Liver (tissue), 9 donors: ENCODE results near the gene CATSPERZ. TPM values are rescaled to one million over a fixed set of nuclear protein-coding genes. Genes with fewer than 3 reads are reported as not detected.

ENCODE experiments used
- DNase-seq: peaks from one replicate; pipeline ENCODE4 v3.0.0-alpha.2; 2017; ENCODE audit warnings: low spot score
- H3K27ac ChIP-seq, 2 donors: one replicate each; pipeline ENCODE4 v1.7.0; 2013; ENCODE audit warnings: inconsistent platforms in 2 of 2, low read length in 2 of 2, control low read depth in 1 of 2, low read depth in 1 of 2, mild to moderate bottlenecking in 1 of 2
- H3K27me3 ChIP-seq, 4 donors: one replicate each; pipeline versions ENCODE4 v1.6.1 to v1.7.0; 2013; ENCODE audit warnings: low read length in 3 of 4, inconsistent platforms in 1 of 4, mild to moderate bottlenecking in 1 of 4, moderate library complexity in 1 of 4; ENCODE audit not compliant: control insufficient read depth in 4 of 4, insufficient read depth in 4 of 4
- H3K36me3 ChIP-seq, 4 donors: one replicate each; pipeline versions ENCODE4 v1.6.1 to v1.7.0; 2013; ENCODE audit warnings: low read length in 3 of 4, mild to moderate bottlenecking in 3 of 4, low read depth in 1 of 4, moderate library complexity in 1 of 4; ENCODE audit not compliant: control insufficient read depth in 4 of 4, insufficient read depth in 3 of 4
- H3K4me1 ChIP-seq, 4 donors: one replicate each; pipeline versions ENCODE4 v1.6.1 to v1.7.0; 2013; ENCODE audit warnings: low read length in 3 of 4, mild to moderate bottlenecking in 3 of 4, moderate library complexity in 1 of 4; ENCODE audit not compliant: control insufficient read depth in 4 of 4, insufficient read depth in 4 of 4
- H3K4me3 ChIP-seq, 3 donors: one replicate each; pipeline versions ENCODE4 v1.6.1 to v1.7.0; 2013; ENCODE audit warnings: low read length in 3 of 3, control low read depth in 1 of 3, low read depth in 1 of 3, mild to moderate bottlenecking in 1 of 3
- H3K9ac ChIP-seq, 2 donors: one replicate each; pipeline ENCODE4 v1.7.0; 2013; ENCODE audit warnings: low read length in 2 of 2, mild to moderate bottlenecking in 2 of 2, moderate library complexity in 2 of 2, control low read depth in 1 of 2, low read depth in 1 of 2
- H3K9me3 ChIP-seq, 4 donors: one replicate each; pipeline versions ENCODE4 v1.6.1 to v1.7.0; 2013; ENCODE audit warnings: low read length in 3 of 4; ENCODE audit not compliant: control insufficient read depth in 4 of 4
- EGR1 ChIP-seq, 2 donors: IDR thresholded peaks; 2 replicates each; pipeline ENCODE4 v1.6.1; 2016 to 2018; ENCODE audit warnings: antibody characterized with exemption in 2 of 2, low read depth in 2 of 2
- FOXA1 ChIP-seq: IDR thresholded peaks from 2 replicates; pipeline ENCODE4 v1.6.1; 2016; ENCODE audit warnings: antibody characterized with exemption
- FOXA2 ChIP-seq: IDR thresholded peaks from 2 replicates; pipeline ENCODE4 v1.6.1; 2016; ENCODE audit warnings: antibody characterized with exemption
- GABPA ChIP-seq, 2 donors: IDR thresholded peaks in 1 of 2; conservative IDR thresholded peaks in 1 of 2; 2 replicates each; pipeline ENCODE4 v1.6.1; 2016; ENCODE audit warnings: antibody characterized with exemption in 2 of 2, mild to moderate bottlenecking in 1 of 2, moderate library complexity in 1 of 2
- HNF4A ChIP-seq, 2 donors: conservative IDR thresholded peaks; 2 replicates each; pipeline ENCODE4 v1.6.1; 2016; ENCODE audit warnings: antibody characterized with exemption in 2 of 2, mild to moderate bottlenecking in 2 of 2
- HNF4G ChIP-seq: IDR thresholded peaks from 2 replicates; pipeline ENCODE4 v1.6.1; 2016; ENCODE audit warnings: antibody characterized with exemption
- JUND ChIP-seq, 2 donors: IDR thresholded peaks; 2 replicates each; pipeline ENCODE4 v1.6.1; 2016; ENCODE audit warnings: antibody characterized with exemption in 2 of 2
- NR2F2 ChIP-seq: IDR thresholded peaks from 2 replicates; pipeline ENCODE4 v1.6.1; 2016; ENCODE audit warnings: antibody characterized with exemption
- RAD21 ChIP-seq, 2 donors: IDR thresholded peaks; 2 replicates each; pipeline ENCODE4 v1.6.1; 2016; ENCODE audit warnings: antibody characterized with exemption in 2 of 2, mild to moderate bottlenecking in 2 of 2
- RXRA ChIP-seq, 2 donors: IDR thresholded peaks; 2 replicates each; pipeline ENCODE4 v1.6.1; 2017 to 2018; ENCODE audit warnings: antibody characterized with exemption in 2 of 2, mild to moderate bottlenecking in 1 of 2
- SP1 ChIP-seq: IDR thresholded peaks from 2 replicates; pipeline ENCODE4 v1.6.1; 2018; ENCODE audit warnings: antibody characterized with exemption, mild to moderate bottlenecking
- TAF1 ChIP-seq: conservative IDR thresholded peaks from 2 replicates; pipeline ENCODE4 v1.6.1; 2016; ENCODE audit warnings: antibody characterized with exemption, mild to moderate bottlenecking
- YY1 ChIP-seq: IDR thresholded peaks from 2 replicates; pipeline ENCODE4 v1.6.1; 2016; ENCODE audit warnings: antibody characterized with exemption, mild to moderate bottlenecking
- WGBS: extraction: QIAGEN DNeasy Blood & Tissue Kit; methylation state at CpG from one replicate; pipeline ENCODE4 v1.1.7; 2013; 5-methylcytosine and 5-hydroxymethylcytosine counted together
- polyA plus RNA-seq, 2 donors: library from polyadenylated mRNA; stranded (reverse) in 1 of 2; unstranded in 1 of 2; fragments of 200-250 nt in 1 of 2; fragments of >200 nt in 1 of 2; fragmentation: Nextera tagmentation in 1 of 2; extraction: Ambion mirVana in 1 of 2; gene quantifications; one replicate each; pipeline versions ENCODE4 v1.2.1 to v1.2.3, GENCODE V29; 2013 to 2015
- total RNA-seq, 2 donors: library from RNA; depleted of rRNA; stranded (reverse); fragments of >200 nt; gene quantifications; one replicate each; pipeline ENCODE4 v1.2.3, GENCODE V29; 2014
- TF ChIP-seq, protein P1 (sequence below): IDR thresholded peaks from 2 replicates; pipeline ENCODE4 v1.6.1; 2016; ENCODE audit warnings: antibody characterized with exemption
- TF ChIP-seq, protein P2 (sequence below): fragments of 150-350 bp; IDR thresholded peaks from 2 replicates; pipeline ENCODE4 v1.5.1; 2017; ENCODE audit warnings: improper control_type of control experiment, low read depth, low read length; ENCODE audit not compliant: missing input control
- TF ChIP-seq, protein P3 (sequence below): IDR thresholded peaks from 2 replicates; pipeline ENCODE4 v1.6.1; 2016; ENCODE audit warnings: antibody characterized with exemption
- TF ChIP-seq, protein P4 (sequence below): IDR thresholded peaks from 2 replicates; pipeline ENCODE4 v1.6.1; 2016; ENCODE audit warnings: antibody characterized with exemption, mild to moderate bottlenecking
- TF ChIP-seq, protein P5 (sequence below): IDR thresholded peaks from 2 replicates; pipeline ENCODE4 v1.6.1; 2016; ENCODE audit warnings: antibody characterized with exemption
- donor health status: healthy.
- donor health status: healthy.
- donor health status: healthy.
- donor health status: healthy.
- donor health status: healthy.

The CATSPERZ gene
- total and polyA plus RNA-seq, 4 donors: 0.42 TPM; not detected in 3

DNA sequence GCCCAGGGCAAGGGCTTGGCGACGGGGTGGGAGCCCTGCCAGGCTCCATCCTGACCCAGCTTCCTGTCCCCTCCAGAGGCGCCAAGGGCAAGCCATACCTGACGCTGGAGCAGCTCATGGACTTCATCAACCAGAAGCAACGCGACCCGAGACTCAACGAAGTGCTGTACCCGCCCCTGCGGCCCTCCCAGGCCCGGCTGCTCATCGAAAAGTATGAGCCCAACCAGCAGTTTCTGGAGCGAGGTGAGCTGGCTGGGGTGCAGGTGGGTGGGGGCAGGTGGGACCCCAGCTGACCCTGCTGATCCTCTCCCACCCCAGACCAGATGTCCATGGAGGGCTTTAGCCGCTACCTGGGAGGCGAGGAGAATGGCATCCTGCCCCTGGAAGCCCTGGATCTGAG lies 43.9 kb upstream of the CATSPERZ start:
- no peak for DNase-seq
- WGBS: 91% methylated on average over 15 of the region's 15 CpGs
- peaks cover 0 to 12% (median 3%) of the 10 kb centered on the region in 4 donors for H3K36me3 ChIP-seq
- H3K4me3 ChIP-seq: no peak overlapping the region
- no peaks in the 10 kb centered on the region for H3K27me3 ChIP-seq
- H3K9me3 ChIP-seq: no peaks in the 10 kb centered on the region
- TF ChIP-seq YY1 (no peak), TAF1 (no peak), RAD21 (IDR thresholded peaks at IDR 0.05) (no peak), SP1 (no peak), FOXA1 (no peak), FOXA2 (no peak), GABPA (IDR thresholded peaks at IDR 0.05 in 1 of 2, conservative IDR thresholded peaks at IDR 0.05 in 1 of 2) (no peak)
- TF ChIP-seq, protein P1, sequence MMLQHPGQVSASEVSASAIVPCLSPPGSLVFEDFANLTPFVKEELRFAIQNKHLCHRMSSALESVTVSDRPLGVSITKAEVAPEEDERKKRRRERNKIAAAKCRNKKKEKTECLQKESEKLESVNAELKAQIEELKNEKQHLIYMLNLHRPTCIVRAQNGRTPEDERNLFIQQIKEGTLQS: no peak
- TF ChIP-seq, protein P2, sequence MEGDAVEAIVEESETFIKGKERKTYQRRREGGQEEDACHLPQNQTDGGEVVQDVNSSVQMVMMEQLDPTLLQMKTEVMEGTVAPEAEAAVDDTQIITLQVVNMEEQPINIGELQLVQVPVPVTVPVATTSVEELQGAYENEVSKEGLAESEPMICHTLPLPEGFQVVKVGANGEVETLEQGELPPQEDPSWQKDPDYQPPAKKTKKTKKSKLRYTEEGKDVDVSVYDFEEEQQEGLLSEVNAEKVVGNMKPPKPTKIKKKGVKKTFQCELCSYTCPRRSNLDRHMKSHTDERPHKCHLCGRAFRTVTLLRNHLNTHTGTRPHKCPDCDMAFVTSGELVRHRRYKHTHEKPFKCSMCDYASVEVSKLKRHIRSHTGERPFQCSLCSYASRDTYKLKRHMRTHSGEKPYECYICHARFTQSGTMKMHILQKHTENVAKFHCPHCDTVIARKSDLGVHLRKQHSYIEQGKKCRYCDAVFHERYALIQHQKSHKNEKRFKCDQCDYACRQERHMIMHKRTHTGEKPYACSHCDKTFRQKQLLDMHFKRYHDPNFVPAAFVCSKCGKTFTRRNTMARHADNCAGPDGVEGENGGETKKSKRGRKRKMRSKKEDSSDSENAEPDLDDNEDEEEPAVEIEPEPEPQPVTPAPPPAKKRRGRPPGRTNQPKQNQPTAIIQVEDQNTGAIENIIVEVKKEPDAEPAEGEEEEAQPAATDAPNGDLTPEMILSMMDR: no peak
- TF ChIP-seq, protein P3, sequence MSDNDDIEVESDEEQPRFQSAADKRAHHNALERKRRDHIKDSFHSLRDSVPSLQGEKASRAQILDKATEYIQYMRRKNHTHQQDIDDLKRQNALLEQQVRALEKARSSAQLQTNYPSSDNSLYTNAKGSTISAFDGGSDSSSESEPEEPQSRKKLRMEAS: no peak
- peaks cover 0 to 9% (median 8%) of the 10 kb centered on the region in 4 donors for H3K4me1 ChIP-seq
- H3K9ac ChIP-seq: no peak overlapping the region
- H3K27ac ChIP-seq: no peak overlapping the region

DNA sequence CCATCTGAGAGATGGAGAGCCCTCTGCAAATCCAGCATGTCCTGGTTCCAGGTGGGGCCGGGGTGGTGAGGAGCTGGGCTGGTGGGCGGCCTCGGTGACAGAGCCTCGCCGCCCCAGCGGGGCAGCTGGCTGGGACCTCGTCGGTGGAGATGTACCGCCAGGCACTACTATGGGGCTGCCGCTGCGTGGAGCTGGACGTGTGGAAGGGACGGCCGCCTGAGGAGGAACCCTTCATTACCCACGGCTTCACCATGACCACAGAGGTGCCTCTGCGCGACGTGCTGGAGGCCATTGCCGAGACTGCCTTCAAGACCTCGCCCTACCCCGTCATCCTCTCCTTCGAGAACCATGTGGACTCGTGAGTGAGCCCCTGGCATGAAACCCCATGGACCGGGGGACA lies 41.8 kb upstream of the CATSPERZ start:
- Histone ChIP-seq H3K36me3 (peaks cover 0 to 13% (median 4%) of the 10 kb centered on the region in 4 donors), H3K27me3 (no peaks in the 10 kb centered on the region), H3K9ac (no peak overlapping the region), H3K27ac (no peak overlapping the region), H3K4me1 (no peaks in the 10 kb centered on the region), H3K9me3 (no peaks in the 10 kb centered on the region), H3K4me3 (no peak overlapping the region)
- TF ChIP-seq JUND (IDR thresholded peaks at IDR 0.05): no peak
- no peak for TF ChIP-seq NR2F2
- TF ChIP-seq, protein P3: no peak
- TF ChIP-seq, protein P2: no peak
- TF ChIP-seq YY1: no peak
- no peak for TF ChIP-seq RXRA (IDR thresholded peaks at IDR 0.05)
- no peak for TF ChIP-seq HNF4A (conservative IDR thresholded peaks at IDR 0.05)
- TF ChIP-seq TAF1: no peak
- no peak for TF ChIP-seq FOXA1
- TF ChIP-seq, protein P1: no peak
- no peak for TF ChIP-seq GABPA (IDR thresholded peaks at IDR 0.05 in 1 of 2, conservative IDR thresholded peaks at IDR 0.05 in 1 of 2)
- no peak for TF ChIP-seq FOXA2
- TF ChIP-seq EGR1 (IDR thresholded peaks at IDR 0.05; ENCODE audit: low read depth in 2 of 2): no peak
- TF ChIP-seq, protein P4, sequence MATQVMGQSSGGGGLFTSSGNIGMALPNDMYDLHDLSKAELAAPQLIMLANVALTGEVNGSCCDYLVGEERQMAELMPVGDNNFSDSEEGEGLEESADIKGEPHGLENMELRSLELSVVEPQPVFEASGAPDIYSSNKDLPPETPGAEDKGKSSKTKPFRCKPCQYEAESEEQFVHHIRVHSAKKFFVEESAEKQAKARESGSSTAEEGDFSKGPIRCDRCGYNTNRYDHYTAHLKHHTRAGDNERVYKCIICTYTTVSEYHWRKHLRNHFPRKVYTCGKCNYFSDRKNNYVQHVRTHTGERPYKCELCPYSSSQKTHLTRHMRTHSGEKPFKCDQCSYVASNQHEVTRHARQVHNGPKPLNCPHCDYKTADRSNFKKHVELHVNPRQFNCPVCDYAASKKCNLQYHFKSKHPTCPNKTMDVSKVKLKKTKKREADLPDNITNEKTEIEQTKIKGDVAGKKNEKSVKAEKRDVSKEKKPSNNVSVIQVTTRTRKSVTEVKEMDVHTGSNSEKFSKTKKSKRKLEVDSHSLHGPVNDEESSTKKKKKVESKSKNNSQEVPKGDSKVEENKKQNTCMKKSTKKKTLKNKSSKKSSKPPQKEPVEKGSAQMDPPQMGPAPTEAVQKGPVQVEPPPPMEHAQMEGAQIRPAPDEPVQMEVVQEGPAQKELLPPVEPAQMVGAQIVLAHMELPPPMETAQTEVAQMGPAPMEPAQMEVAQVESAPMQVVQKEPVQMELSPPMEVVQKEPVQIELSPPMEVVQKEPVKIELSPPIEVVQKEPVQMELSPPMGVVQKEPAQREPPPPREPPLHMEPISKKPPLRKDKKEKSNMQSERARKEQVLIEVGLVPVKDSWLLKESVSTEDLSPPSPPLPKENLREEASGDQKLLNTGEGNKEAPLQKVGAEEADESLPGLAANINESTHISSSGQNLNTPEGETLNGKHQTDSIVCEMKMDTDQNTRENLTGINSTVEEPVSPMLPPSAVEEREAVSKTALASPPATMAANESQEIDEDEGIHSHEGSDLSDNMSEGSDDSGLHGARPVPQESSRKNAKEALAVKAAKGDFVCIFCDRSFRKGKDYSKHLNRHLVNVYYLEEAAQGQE: no peak
- no peak for TF ChIP-seq HNF4G
- TF ChIP-seq, protein P5, sequence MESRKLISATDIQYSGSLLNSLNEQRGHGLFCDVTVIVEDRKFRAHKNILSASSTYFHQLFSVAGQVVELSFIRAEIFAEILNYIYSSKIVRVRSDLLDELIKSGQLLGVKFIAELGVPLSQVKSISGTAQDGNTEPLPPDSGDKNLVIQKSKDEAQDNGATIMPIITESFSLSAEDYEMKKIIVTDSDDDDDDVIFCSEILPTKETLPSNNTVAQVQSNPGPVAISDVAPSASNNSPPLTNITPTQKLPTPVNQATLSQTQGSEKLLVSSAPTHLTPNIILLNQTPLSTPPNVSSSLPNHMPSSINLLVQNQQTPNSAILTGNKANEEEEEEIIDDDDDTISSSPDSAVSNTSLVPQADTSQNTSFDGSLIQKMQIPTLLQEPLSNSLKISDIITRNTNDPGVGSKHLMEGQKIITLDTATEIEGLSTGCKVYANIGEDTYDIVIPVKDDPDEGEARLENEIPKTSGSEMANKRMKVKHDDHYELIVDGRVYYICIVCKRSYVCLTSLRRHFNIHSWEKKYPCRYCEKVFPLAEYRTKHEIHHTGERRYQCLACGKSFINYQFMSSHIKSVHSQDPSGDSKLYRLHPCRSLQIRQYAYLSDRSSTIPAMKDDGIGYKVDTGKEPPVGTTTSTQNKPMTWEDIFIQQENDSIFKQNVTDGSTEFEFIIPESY: no peak
- no peak for TF ChIP-seq RAD21 (IDR thresholded peaks at IDR 0.05)
- WGBS: 92% methylated on average over 24 of the region's 24 CpGs
- DNase-seq: no peak
